ENCODE data around the gene ZNF692. TPM values are rescaled to one million over a fixed set of nuclear protein-coding genes. Genes with fewer than 3 reads are reported as not detected.

Gene ZNF692
- polyA plus RNA-seq, 1 experiment = 19.5 TPM

DNA sequence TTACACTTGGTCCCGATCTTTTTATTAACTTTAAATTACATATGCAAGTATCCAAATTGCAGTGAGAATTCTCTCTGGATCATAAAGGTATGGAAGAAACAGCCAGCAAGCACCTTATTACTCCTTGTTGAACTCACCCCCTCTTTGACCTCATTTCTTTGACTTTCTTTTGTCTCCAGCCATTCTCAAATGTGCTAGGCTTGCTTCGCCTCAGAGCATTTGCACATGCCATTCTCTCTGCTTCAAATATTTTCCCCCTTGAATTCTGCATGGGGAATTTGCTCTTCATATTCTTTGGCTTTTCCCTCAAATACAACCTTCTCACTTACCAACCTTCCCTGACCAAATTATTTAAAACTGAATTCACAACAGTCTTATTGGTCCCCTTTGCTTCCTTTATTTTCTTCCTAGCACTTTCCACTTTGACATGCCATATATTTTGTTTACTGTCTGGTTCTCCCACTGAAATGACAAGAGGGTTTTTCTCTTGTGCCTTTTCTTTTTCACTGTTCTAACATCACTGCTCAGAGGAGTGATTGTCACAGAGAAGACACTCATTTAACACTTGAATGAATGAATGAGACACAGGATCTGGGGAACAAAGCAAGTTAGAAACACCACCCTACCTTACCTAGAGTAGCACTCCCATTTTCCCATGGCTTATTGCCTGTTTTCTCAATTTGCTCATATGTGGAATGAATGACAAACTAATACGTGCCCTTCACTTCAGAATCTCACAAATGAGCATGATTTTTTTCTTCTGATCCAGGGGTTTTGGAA, 45.7 kb upstream of the ZNF692 start:
- TF ChIP-seq, protein P1, sequence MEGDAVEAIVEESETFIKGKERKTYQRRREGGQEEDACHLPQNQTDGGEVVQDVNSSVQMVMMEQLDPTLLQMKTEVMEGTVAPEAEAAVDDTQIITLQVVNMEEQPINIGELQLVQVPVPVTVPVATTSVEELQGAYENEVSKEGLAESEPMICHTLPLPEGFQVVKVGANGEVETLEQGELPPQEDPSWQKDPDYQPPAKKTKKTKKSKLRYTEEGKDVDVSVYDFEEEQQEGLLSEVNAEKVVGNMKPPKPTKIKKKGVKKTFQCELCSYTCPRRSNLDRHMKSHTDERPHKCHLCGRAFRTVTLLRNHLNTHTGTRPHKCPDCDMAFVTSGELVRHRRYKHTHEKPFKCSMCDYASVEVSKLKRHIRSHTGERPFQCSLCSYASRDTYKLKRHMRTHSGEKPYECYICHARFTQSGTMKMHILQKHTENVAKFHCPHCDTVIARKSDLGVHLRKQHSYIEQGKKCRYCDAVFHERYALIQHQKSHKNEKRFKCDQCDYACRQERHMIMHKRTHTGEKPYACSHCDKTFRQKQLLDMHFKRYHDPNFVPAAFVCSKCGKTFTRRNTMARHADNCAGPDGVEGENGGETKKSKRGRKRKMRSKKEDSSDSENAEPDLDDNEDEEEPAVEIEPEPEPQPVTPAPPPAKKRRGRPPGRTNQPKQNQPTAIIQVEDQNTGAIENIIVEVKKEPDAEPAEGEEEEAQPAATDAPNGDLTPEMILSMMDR (IDR thresholded peaks at IDR 0.05; ENCODE audit: insufficient read depth, low read depth, low read length) = no peak
- DNase-seq (ENCODE audit: low read depth) = no peak
- H3K36me3 ChIP-seq (ENCODE audit: control insufficient read depth, insufficient read depth, low read length) = no peaks in the 10 kb centered on the region
- ChIA-PET POLR2A (no interaction called here), CTCF (no interaction called here)
- H3K27me3 ChIP-seq (ENCODE audit: control insufficient read depth, insufficient read depth, low read length) = no peaks in the 10 kb centered on the region
- H3K4me3 ChIP-seq (ENCODE audit: low read depth, low read length) = no peak overlapping the region

DNA sequence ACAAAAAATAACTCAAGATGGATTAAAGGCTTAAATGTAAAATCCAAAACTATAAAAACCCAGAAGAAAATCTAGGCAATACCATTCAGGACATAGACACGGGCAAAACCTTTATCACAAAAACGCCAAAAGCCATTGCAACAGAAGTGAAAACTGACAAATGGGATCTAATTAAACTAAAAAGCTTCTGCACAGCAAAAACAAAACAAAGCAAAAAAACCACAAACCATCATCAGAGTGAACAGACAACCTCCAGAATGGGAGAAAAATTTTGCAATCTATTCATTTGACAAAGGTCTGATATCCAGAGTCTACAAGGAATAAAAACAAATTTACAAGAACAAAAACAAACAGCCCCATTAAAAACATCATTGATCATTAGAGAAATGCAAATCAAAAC, 42.7 kb upstream of the ZNF692 start:
- CTCF ChIA-PET = no interaction called here
- Histone ChIP-seq H3K27me3 (ENCODE audit: control insufficient read depth, insufficient read depth, low read length) (peaks cover 7% of the 10 kb centered on the region; the same call in 1 of the 2 replicates), H3K36me3 (ENCODE audit: control insufficient read depth, insufficient read depth, low read length) (no peaks in the 10 kb centered on the region), H3K4me3 (ENCODE audit: low read depth, low read length) (no peak overlapping the region)
- POLR2A ChIA-PET = no interaction called here
- TF ChIP-seq, protein P1 (IDR thresholded peaks at IDR 0.05; ENCODE audit: insufficient read depth, low read depth, low read length) = no peak
- DNase-seq (ENCODE audit: low read depth) = no peak

GRCh38 chr1:248900637-248901036, 41.8 kb upstream of the ZNF692 start:
- ChIA-PET POLR2A (no interaction called here), CTCF (no interaction called here)
- no peak overlapping the region for H3K4me3 ChIP-seq (ENCODE audit: low read depth, low read length)
- TF ChIP-seq, protein P1 (IDR thresholded peaks at IDR 0.05; ENCODE audit: insufficient read depth, low read depth, low read length) = no peak
- DNase-seq (ENCODE audit: low read depth) = no peak
- H3K36me3 ChIP-seq (ENCODE audit: control insufficient read depth, insufficient read depth, low read length) = no peaks in the 10 kb centered on the region
- H3K27me3 ChIP-seq (ENCODE audit: control insufficient read depth, insufficient read depth, low read length) = peaks cover 8% of the 10 kb centered on the region; the same call in 1 of the 2 replicates

- CTCF ChIA-PET = no interaction called here
- POLR2A ChIA-PET = no interaction called here
- TF ChIP-seq, protein P1 (IDR thresholded peaks at IDR 0.05; ENCODE audit: insufficient read depth, low read depth, low read length) = no peak
- H3K27me3 ChIP-seq (ENCODE audit: control insufficient read depth, insufficient read depth, low read length) = peaks cover 11% of the 10 kb centered on the region; the same call in 1 of the 2 replicates
- DNase-seq (ENCODE audit: low read depth) = no peak
- H3K36me3 ChIP-seq (ENCODE audit: control insufficient read depth, insufficient read depth, low read length) = no peaks in the 10 kb centered on the region
- no peak overlapping the region for H3K4me3 ChIP-seq (ENCODE audit: low read depth, low read length)
Observed at GRCh38 chr1:248897412-248898337, 38.8 kb upstream of the ZNF692 start.

DNA sequence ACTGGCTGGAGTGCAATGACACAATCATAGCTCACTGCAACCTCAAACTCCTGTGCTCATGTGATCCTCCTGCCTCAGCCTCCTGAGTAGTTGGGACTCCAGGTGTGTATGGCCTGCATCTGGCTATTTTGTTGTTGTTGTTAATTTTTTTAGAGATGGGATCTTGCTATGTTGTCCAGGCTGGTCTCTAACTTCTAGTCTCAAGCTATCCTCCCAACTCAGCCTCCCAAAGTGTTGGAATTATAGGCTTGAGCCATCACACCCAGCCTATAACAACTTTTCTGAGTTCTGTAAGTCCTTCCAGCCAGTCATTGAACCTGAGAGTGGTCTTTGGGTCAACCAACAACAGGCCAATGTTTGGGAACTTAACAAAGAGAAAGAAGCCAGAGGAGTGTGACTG, 36.0 kb upstream of the ZNF692 start:
- TF ChIP-seq, protein P1 (IDR thresholded peaks at IDR 0.05; ENCODE audit: insufficient read depth, low read depth, low read length) = no peak
- ChIA-PET CTCF (no interaction called here), POLR2A (no interaction called here)
- no peak overlapping the region for H3K4me3 ChIP-seq (ENCODE audit: low read depth, low read length)
- DNase-seq (ENCODE audit: low read depth) = no peak
- no peaks in the 10 kb centered on the region for H3K36me3 ChIP-seq (ENCODE audit: control insufficient read depth, insufficient read depth, low read length)
- peaks cover 11% of the 10 kb centered on the region; the same call in 1 of the 2 replicates for H3K27me3 ChIP-seq (ENCODE audit: control insufficient read depth, insufficient read depth, low read length)

Measured in BJ (cell line).